Glutamatergic neuron (in vitro differentiated cells): Measurements from ENCODE around the gene CISTR. TPM values are rescaled to one million over a fixed set of nuclear protein-coding genes. Genes with fewer than 3 reads are reported as not detected.
A peak's percentile ranks its signal among the peaks of the same experiment; 100 is the strongest.

Experiments used
- DNase-seq: peaks from one replicate; pipeline ENCODE4 v3.0.0; 2022
- H3K27ac Mint-ChIP-seq: one replicate; pipeline ENCODE4 v1.8.0; 2020; ENCODE audit warnings: mild to moderate bottlenecking, mixed read lengths, inconsistent platforms; ENCODE audit not compliant: unreplicated experiment
- H3K27me3 Mint-ChIP-seq: one replicate; pipeline ENCODE4 v1.8.0; 2020; ENCODE audit warnings: mild to moderate bottlenecking, moderate library complexity, mixed read lengths, inconsistent platforms; ENCODE audit not compliant: unreplicated experiment
- H3K36me3 Mint-ChIP-seq: one replicate; pipeline ENCODE4 v1.8.0; 2020; ENCODE audit warnings: mild to moderate bottlenecking, mixed read lengths, inconsistent platforms; ENCODE audit not compliant: unreplicated experiment
- H3K4me1 Mint-ChIP-seq: one replicate; pipeline ENCODE4 v1.8.0; 2020; ENCODE audit warnings: mild to moderate bottlenecking, low read depth, mixed read lengths, inconsistent platforms; ENCODE audit not compliant: unreplicated experiment
- H3K4me3 Mint-ChIP-seq: one replicate; pipeline ENCODE4 v1.8.0; 2020; ENCODE audit warnings: mild to moderate bottlenecking, mixed read lengths, inconsistent platforms; ENCODE audit not compliant: unreplicated experiment
- H3K9me3 Mint-ChIP-seq: one replicate; pipeline ENCODE4 v1.8.0; 2020; ENCODE audit warnings: mild to moderate bottlenecking, moderate library complexity, mixed read lengths, inconsistent platforms; ENCODE audit not compliant: unreplicated experiment
- total RNA-seq: library from RNA; stranded (reverse); fragmentation: NEBNext Ultra II Directional; extraction: Animal tissue kit (Norgen Biotek cat#: 25700); gene quantifications from one replicate; pipeline ENCODE4 v1.2.1, GENCODE V29; 2021; ENCODE audit not compliant: unreplicated experiment
- TF ChIP-seq, protein P1 (sequence below): fragments of 200-600 bp; sonication (generic); IDR thresholded peaks from one replicate; pipeline ENCODE4 v1.5.0; 2021; ENCODE audit not compliant: partially characterized antibody, unreplicated experiment

The CISTR gene
- total RNA-seq, 1 donor from 2014 or later, result not detected

DNA sequence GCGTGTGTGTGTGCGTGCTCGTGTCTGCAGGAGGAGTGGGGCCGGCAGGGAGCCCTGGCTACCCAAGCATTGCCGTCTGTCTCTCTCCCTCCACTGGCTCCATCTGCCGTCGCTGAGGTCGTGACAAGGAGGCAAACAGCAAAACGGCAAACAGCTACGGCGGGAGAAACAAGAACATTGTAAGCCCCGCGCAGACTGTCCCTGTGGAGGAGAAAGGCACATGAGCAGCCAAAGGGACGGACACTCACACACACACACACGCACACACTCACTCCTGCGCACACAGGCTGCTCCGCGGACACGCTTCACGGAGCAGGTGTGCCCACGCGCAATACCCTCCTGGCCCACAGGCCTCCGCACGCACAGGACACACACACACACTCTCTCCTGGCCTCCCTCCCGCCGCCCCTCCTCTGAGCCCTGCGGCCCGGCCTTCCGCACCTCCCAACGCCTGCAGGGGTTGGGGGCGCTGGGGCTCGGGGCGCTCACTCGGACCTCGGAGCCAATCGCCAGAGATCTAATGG lies 905 bp downstream of the CISTR start:
- TF ChIP-seq, protein P1, sequence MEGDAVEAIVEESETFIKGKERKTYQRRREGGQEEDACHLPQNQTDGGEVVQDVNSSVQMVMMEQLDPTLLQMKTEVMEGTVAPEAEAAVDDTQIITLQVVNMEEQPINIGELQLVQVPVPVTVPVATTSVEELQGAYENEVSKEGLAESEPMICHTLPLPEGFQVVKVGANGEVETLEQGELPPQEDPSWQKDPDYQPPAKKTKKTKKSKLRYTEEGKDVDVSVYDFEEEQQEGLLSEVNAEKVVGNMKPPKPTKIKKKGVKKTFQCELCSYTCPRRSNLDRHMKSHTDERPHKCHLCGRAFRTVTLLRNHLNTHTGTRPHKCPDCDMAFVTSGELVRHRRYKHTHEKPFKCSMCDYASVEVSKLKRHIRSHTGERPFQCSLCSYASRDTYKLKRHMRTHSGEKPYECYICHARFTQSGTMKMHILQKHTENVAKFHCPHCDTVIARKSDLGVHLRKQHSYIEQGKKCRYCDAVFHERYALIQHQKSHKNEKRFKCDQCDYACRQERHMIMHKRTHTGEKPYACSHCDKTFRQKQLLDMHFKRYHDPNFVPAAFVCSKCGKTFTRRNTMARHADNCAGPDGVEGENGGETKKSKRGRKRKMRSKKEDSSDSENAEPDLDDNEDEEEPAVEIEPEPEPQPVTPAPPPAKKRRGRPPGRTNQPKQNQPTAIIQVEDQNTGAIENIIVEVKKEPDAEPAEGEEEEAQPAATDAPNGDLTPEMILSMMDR, result no peak
- no peaks in the 10 kb centered on the region for H3K36me3 Mint-ChIP-seq
- no peak overlapping the region for H3K4me3 Mint-ChIP-seq
- peaks cover 19% of the 10 kb centered on the region for H3K4me1 Mint-ChIP-seq
- H3K9me3 Mint-ChIP-seq, result peaks cover 4% of the 10 kb centered on the region
- H3K27ac Mint-ChIP-seq, result no peak overlapping the region
- DNase-seq, result peak; percentile 69
- peaks cover 10% of the 10 kb centered on the region for H3K27me3 Mint-ChIP-seq

- no peak for DNase-seq
- H3K27ac Mint-ChIP-seq, result no peak overlapping the region
- H3K4me3 Mint-ChIP-seq, result no peak overlapping the region
- H3K9me3 Mint-ChIP-seq, result peaks cover 7% of the 10 kb centered on the region
- no peaks in the 10 kb centered on the region for H3K36me3 Mint-ChIP-seq
- H3K27me3 Mint-ChIP-seq, result peaks cover 12% of the 10 kb centered on the region
- TF ChIP-seq, protein P1, result no peak
- H3K4me1 Mint-ChIP-seq, result peaks cover 19% of the 10 kb centered on the region
Measured at GRCh38 chr12:53749986-53750811, 1.6 kb downstream of the CISTR start.

DNA sequence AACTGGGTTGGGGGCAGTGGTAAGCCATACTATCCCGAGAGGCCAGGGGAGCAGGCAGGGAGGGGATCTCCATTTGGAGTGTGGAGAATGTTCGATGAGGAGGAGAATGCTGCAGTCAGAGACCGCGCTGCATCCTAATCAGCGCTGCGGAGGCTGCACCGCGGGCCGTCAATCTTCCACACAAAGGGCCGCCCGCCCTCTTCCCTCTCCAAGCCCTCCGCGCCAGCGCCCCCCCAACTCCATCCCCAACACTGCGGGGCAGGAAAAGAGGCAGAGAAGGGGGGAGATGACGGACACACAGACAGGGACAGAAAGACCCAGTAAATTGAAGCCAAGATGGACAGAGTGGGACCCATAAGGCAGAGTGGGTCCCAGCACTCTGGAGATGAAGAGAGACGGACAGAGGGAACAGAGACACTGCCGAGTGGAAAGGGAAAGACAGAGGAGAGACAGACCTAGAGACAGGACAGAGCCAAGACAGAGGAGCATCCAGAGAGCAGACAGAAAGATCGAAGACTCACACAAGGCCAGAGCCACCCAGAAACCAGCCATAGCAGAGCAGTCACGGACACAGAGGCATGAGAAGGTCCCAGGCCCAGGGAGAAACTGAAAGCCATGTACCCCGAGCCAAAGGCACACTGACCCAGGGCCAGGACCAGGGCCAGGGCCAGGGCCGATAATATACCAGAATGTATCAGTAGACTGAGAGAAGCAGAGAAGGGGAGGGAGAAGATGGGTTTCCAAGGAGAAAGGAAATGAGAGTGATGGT lies 3.5 kb downstream of the CISTR start:
- DNase-seq, result peak; percentile 52
- Mint-ChIP-seq H3K27me3 (peaks cover 15% of the 10 kb centered on the region), H3K4me1 (peaks cover 19% of the 10 kb centered on the region), H3K27ac (no peak overlapping the region), H3K36me3 (no peaks in the 10 kb centered on the region), H3K4me3 (no peak overlapping the region), H3K9me3 (peaks cover 7% of the 10 kb centered on the region)
- TF ChIP-seq, protein P1, result peak; percentile 8

DNA sequence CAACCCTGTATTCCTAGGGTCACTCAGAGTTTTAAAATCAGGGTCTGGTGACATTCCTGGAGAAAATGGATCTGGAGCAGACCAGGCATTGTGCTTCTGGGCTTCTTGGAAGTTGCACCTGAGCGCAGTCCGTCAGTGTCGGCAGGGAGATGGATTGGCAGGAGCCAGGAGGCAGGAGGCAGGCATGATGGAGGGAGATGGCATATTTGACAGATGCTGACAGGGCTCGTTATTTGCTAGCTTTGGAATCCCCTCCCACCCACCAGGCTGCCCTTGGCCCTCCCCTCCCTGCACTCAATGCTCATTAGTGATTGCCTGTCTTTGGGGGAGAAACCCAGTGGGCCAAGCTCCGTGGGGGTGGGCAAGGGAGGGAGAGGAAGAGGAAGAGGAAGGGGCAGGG lies 4.7 kb downstream of the CISTR start:
- Mint-ChIP-seq H3K4me3 (peak overlapping the region; percentile 60), H3K9me3 (peaks cover 7% of the 10 kb centered on the region), H3K36me3 (no peaks in the 10 kb centered on the region), H3K27me3 (peaks cover 17% of the 10 kb centered on the region), H3K27ac (no peak overlapping the region), H3K4me1 (peaks cover 19% of the 10 kb centered on the region)
- DNase-seq, result no peak
- TF ChIP-seq, protein P1, result no peak
